Liver (tissue), 9 donors: Measurements from ENCODE around the gene DNMT3A. TPM values are rescaled to one million over a fixed set of nuclear protein-coding genes. Genes with fewer than 3 reads are reported as not detected.

Experiments used
- DNase-seq: peaks from one replicate; pipeline ENCODE4 v3.0.0-alpha.2; 2017; ENCODE audit warnings: low spot score
- H3K27ac ChIP-seq, 2 donors: one replicate each; pipeline ENCODE4 v1.7.0; 2013; ENCODE audit warnings: inconsistent platforms in 2 of 2, low read length in 2 of 2, control low read depth in 1 of 2, low read depth in 1 of 2, mild to moderate bottlenecking in 1 of 2
- H3K27me3 ChIP-seq, 4 donors: one replicate each; pipeline versions ENCODE4 v1.6.1 to v1.7.0; 2013; ENCODE audit warnings: low read length in 3 of 4, inconsistent platforms in 1 of 4, mild to moderate bottlenecking in 1 of 4, moderate library complexity in 1 of 4; ENCODE audit not compliant: control insufficient read depth in 4 of 4, insufficient read depth in 4 of 4
- H3K36me3 ChIP-seq, 4 donors: one replicate each; pipeline versions ENCODE4 v1.6.1 to v1.7.0; 2013; ENCODE audit warnings: low read length in 3 of 4, mild to moderate bottlenecking in 3 of 4, low read depth in 1 of 4, moderate library complexity in 1 of 4; ENCODE audit not compliant: control insufficient read depth in 4 of 4, insufficient read depth in 3 of 4
- H3K4me1 ChIP-seq, 4 donors: one replicate each; pipeline versions ENCODE4 v1.6.1 to v1.7.0; 2013; ENCODE audit warnings: low read length in 3 of 4, mild to moderate bottlenecking in 3 of 4, moderate library complexity in 1 of 4; ENCODE audit not compliant: control insufficient read depth in 4 of 4, insufficient read depth in 4 of 4
- H3K4me3 ChIP-seq, 3 donors: one replicate each; pipeline versions ENCODE4 v1.6.1 to v1.7.0; 2013; ENCODE audit warnings: low read length in 3 of 3, control low read depth in 1 of 3, low read depth in 1 of 3, mild to moderate bottlenecking in 1 of 3
- H3K9ac ChIP-seq, 2 donors: one replicate each; pipeline ENCODE4 v1.7.0; 2013; ENCODE audit warnings: low read length in 2 of 2, mild to moderate bottlenecking in 2 of 2, moderate library complexity in 2 of 2, control low read depth in 1 of 2, low read depth in 1 of 2
- H3K9me3 ChIP-seq, 4 donors: one replicate each; pipeline versions ENCODE4 v1.6.1 to v1.7.0; 2013; ENCODE audit warnings: low read length in 3 of 4; ENCODE audit not compliant: control insufficient read depth in 4 of 4
- ATF3 ChIP-seq: IDR thresholded peaks from 2 replicates; pipeline ENCODE4 v1.6.1; 2016; ENCODE audit warnings: antibody characterized with exemption
- EGR1 ChIP-seq, 2 donors: IDR thresholded peaks; 2 replicates each; pipeline ENCODE4 v1.6.1; 2016 to 2018; ENCODE audit warnings: antibody characterized with exemption in 2 of 2, low read depth in 2 of 2
- FOXA1 ChIP-seq: IDR thresholded peaks from 2 replicates; pipeline ENCODE4 v1.6.1; 2016; ENCODE audit warnings: antibody characterized with exemption
- FOXA2 ChIP-seq: IDR thresholded peaks from 2 replicates; pipeline ENCODE4 v1.6.1; 2016; ENCODE audit warnings: antibody characterized with exemption
- GABPA ChIP-seq, 2 donors: IDR thresholded peaks in 1 of 2; conservative IDR thresholded peaks in 1 of 2; 2 replicates each; pipeline ENCODE4 v1.6.1; 2016; ENCODE audit warnings: antibody characterized with exemption in 2 of 2, mild to moderate bottlenecking in 1 of 2, moderate library complexity in 1 of 2
- HNF4A ChIP-seq, 2 donors: conservative IDR thresholded peaks; 2 replicates each; pipeline ENCODE4 v1.6.1; 2016; ENCODE audit warnings: antibody characterized with exemption in 2 of 2, mild to moderate bottlenecking in 2 of 2
- HNF4G ChIP-seq: IDR thresholded peaks from 2 replicates; pipeline ENCODE4 v1.6.1; 2016; ENCODE audit warnings: antibody characterized with exemption
- NR2F2 ChIP-seq: IDR thresholded peaks from 2 replicates; pipeline ENCODE4 v1.6.1; 2016; ENCODE audit warnings: antibody characterized with exemption
- RAD21 ChIP-seq, 2 donors: IDR thresholded peaks; 2 replicates each; pipeline ENCODE4 v1.6.1; 2016; ENCODE audit warnings: antibody characterized with exemption in 2 of 2, mild to moderate bottlenecking in 2 of 2
- RXRA ChIP-seq, 2 donors: IDR thresholded peaks; 2 replicates each; pipeline ENCODE4 v1.6.1; 2017 to 2018; ENCODE audit warnings: antibody characterized with exemption in 2 of 2, mild to moderate bottlenecking in 1 of 2
- SP1 ChIP-seq: IDR thresholded peaks from 2 replicates; pipeline ENCODE4 v1.6.1; 2018; ENCODE audit warnings: antibody characterized with exemption, mild to moderate bottlenecking
- TAF1 ChIP-seq: conservative IDR thresholded peaks from 2 replicates; pipeline ENCODE4 v1.6.1; 2016; ENCODE audit warnings: antibody characterized with exemption, mild to moderate bottlenecking
- YY1 ChIP-seq: IDR thresholded peaks from 2 replicates; pipeline ENCODE4 v1.6.1; 2016; ENCODE audit warnings: antibody characterized with exemption, mild to moderate bottlenecking
- WGBS: extraction: QIAGEN DNeasy Blood & Tissue Kit; methylation state at CpG from one replicate; pipeline ENCODE4 v1.1.7; 2013; 5-methylcytosine and 5-hydroxymethylcytosine counted together
- polyA plus RNA-seq, 2 donors: library from polyadenylated mRNA; stranded (reverse) in 1 of 2; unstranded in 1 of 2; fragments of 200-250 nt in 1 of 2; fragments of >200 nt in 1 of 2; fragmentation: Nextera tagmentation in 1 of 2; extraction: Ambion mirVana in 1 of 2; gene quantifications; one replicate each; pipeline versions ENCODE4 v1.2.1 to v1.2.3, GENCODE V29; 2013 to 2015
- total RNA-seq, 2 donors: library from RNA; depleted of rRNA; stranded (reverse); fragments of >200 nt; gene quantifications; one replicate each; pipeline ENCODE4 v1.2.3, GENCODE V29; 2014
- TF ChIP-seq, protein P1 (sequence below): IDR thresholded peaks from 2 replicates; pipeline ENCODE4 v1.6.1; 2016; ENCODE audit warnings: antibody characterized with exemption
- TF ChIP-seq, protein P2 (sequence below): IDR thresholded peaks from 2 replicates; pipeline ENCODE4 v1.6.1; 2016; ENCODE audit warnings: antibody characterized with exemption
- TF ChIP-seq, protein P3 (sequence below): IDR thresholded peaks from 2 replicates; pipeline ENCODE4 v1.6.1; 2016; ENCODE audit warnings: antibody characterized with exemption, mild to moderate bottlenecking
- donor health status: healthy.
- donor health status: healthy.
- donor health status: healthy.
- donor health status: healthy.
- donor health status: healthy.

DNMT3A gene
- total and polyA plus RNA-seq, 4 donors: 3.5 to 24.2 (median 8.1) TPM

- WGBS: 92% methylated on average over 16 of the region's 16 CpGs
- Histone ChIP-seq H3K4me1 (peaks cover 0 to 10% (median 0%) of the 10 kb centered on the region in 4 donors), H3K27ac (no peak overlapping the region), H3K9me3 (no peaks in the 10 kb centered on the region), H3K36me3 (peaks cover 0 to 7% (median 1%) of the 10 kb centered on the region in 4 donors), H3K27me3 (no peaks in the 10 kb centered on the region), H3K9ac (no peak overlapping the region), H3K4me3 (no peak overlapping the region)
- no peak for DNase-seq
- TF ChIP-seq, protein P1, sequence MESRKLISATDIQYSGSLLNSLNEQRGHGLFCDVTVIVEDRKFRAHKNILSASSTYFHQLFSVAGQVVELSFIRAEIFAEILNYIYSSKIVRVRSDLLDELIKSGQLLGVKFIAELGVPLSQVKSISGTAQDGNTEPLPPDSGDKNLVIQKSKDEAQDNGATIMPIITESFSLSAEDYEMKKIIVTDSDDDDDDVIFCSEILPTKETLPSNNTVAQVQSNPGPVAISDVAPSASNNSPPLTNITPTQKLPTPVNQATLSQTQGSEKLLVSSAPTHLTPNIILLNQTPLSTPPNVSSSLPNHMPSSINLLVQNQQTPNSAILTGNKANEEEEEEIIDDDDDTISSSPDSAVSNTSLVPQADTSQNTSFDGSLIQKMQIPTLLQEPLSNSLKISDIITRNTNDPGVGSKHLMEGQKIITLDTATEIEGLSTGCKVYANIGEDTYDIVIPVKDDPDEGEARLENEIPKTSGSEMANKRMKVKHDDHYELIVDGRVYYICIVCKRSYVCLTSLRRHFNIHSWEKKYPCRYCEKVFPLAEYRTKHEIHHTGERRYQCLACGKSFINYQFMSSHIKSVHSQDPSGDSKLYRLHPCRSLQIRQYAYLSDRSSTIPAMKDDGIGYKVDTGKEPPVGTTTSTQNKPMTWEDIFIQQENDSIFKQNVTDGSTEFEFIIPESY: no peak
- TF ChIP-seq YY1: no peak
- no peak for TF ChIP-seq EGR1 (IDR thresholded peaks at IDR 0.05; ENCODE audit: low read depth in 2 of 2)
- no peak for TF ChIP-seq HNF4G
- no peak for TF ChIP-seq GABPA (IDR thresholded peaks at IDR 0.05 in 1 of 2, conservative IDR thresholded peaks at IDR 0.05 in 1 of 2)
Observed at GRCh38 chr2:25304826-25305596, 36.7 kb downstream of the DNMT3A start.

GRCh38 chr2:25304321-25304720 lies 37.4 kb downstream of the DNMT3A start:
- H3K9ac ChIP-seq: no peak overlapping the region
- DNase-seq: no peak
- 90% methylated on average over 15 of the region's 15 CpGs for WGBS
- no peak for TF ChIP-seq SP1
- no peak for TF ChIP-seq RXRA (IDR thresholded peaks at IDR 0.05)
- no peak for TF ChIP-seq FOXA1
- no peak for TF ChIP-seq ATF3
- TF ChIP-seq, protein P1: no peak
- TF ChIP-seq YY1: no peak
- TF ChIP-seq FOXA2: no peak
- TF ChIP-seq RAD21 (IDR thresholded peaks at IDR 0.05): no peak
- H3K27me3 ChIP-seq: no peaks in the 10 kb centered on the region
- H3K4me1 ChIP-seq: peaks cover 0 to 8% (median 0%) of the 10 kb centered on the region in 4 donors
- no peaks in the 10 kb centered on the region for H3K9me3 ChIP-seq
- peaks cover 1 to 9% (median 3%) of the 10 kb centered on the region in 4 donors for H3K36me3 ChIP-seq
- H3K27ac ChIP-seq: no peak overlapping the region
- H3K4me3 ChIP-seq: no peak overlapping the region

GRCh38 chr2:25303633-25304236 lies 38.0 kb downstream of the DNMT3A start:
- H3K9ac ChIP-seq: no peak overlapping the region
- TF ChIP-seq EGR1 (IDR thresholded peaks at IDR 0.05; ENCODE audit: low read depth in 2 of 2): no peak
- TF ChIP-seq, protein P2, sequence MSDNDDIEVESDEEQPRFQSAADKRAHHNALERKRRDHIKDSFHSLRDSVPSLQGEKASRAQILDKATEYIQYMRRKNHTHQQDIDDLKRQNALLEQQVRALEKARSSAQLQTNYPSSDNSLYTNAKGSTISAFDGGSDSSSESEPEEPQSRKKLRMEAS: no peak
- TF ChIP-seq, protein P3, sequence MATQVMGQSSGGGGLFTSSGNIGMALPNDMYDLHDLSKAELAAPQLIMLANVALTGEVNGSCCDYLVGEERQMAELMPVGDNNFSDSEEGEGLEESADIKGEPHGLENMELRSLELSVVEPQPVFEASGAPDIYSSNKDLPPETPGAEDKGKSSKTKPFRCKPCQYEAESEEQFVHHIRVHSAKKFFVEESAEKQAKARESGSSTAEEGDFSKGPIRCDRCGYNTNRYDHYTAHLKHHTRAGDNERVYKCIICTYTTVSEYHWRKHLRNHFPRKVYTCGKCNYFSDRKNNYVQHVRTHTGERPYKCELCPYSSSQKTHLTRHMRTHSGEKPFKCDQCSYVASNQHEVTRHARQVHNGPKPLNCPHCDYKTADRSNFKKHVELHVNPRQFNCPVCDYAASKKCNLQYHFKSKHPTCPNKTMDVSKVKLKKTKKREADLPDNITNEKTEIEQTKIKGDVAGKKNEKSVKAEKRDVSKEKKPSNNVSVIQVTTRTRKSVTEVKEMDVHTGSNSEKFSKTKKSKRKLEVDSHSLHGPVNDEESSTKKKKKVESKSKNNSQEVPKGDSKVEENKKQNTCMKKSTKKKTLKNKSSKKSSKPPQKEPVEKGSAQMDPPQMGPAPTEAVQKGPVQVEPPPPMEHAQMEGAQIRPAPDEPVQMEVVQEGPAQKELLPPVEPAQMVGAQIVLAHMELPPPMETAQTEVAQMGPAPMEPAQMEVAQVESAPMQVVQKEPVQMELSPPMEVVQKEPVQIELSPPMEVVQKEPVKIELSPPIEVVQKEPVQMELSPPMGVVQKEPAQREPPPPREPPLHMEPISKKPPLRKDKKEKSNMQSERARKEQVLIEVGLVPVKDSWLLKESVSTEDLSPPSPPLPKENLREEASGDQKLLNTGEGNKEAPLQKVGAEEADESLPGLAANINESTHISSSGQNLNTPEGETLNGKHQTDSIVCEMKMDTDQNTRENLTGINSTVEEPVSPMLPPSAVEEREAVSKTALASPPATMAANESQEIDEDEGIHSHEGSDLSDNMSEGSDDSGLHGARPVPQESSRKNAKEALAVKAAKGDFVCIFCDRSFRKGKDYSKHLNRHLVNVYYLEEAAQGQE: no peak
- no peak for TF ChIP-seq NR2F2
- no peak for TF ChIP-seq HNF4A (conservative IDR thresholded peaks at IDR 0.05)
- TF ChIP-seq SP1: no peak
- TF ChIP-seq, protein P1: no peak
- TF ChIP-seq TAF1: no peak
- TF ChIP-seq RAD21 (IDR thresholded peaks at IDR 0.05): no peak
- 87% methylated on average over 21 of the region's 21 CpGs for WGBS
- no peak overlapping the region for H3K27ac ChIP-seq
- no peak overlapping the region for H3K4me3 ChIP-seq
- H3K36me3 ChIP-seq: peaks cover 1 to 9% (median 4%) of the 10 kb centered on the region in 4 donors
- no peaks in the 10 kb centered on the region for H3K27me3 ChIP-seq
- DNase-seq: no peak
- peaks cover 0 to 8% (median 0%) of the 10 kb centered on the region in 4 donors for H3K4me1 ChIP-seq
- H3K9me3 ChIP-seq: no peaks in the 10 kb centered on the region
